Peyer's patch (tissue), 4 donors: ENCODE data around the gene DPYSL5. TPM values are rescaled to one million over a fixed set of nuclear protein-coding genes. Genes with fewer than 3 reads are reported as not detected.

ENCODE experiments used
- DNase-seq, 3 donors: peaks; one replicate each; pipeline ENCODE4 v3.0.0-alpha.2; 2017 to 2019
- H3K27ac ChIP-seq, 4 donors: fragments of 200-600 bp; sonication (generic); one replicate each; pipeline ENCODE4 v1.5.1; 2016 to 2019
- H3K27me3 ChIP-seq, 2 donors: fragments of 200-600 bp; sonication (generic); one replicate each; pipeline ENCODE4 v1.5.1; 2019
- H3K36me3 ChIP-seq, 3 donors: fragments of 200-600 bp; sonication (generic); one replicate each; pipeline ENCODE4 v1.5.1; 2016 to 2019
- H3K4me1 ChIP-seq, 4 donors: fragments of 200-600 bp; sonication (generic); one replicate each; pipeline ENCODE4 v1.5.1; 2016 to 2019
- H3K4me3 ChIP-seq, 4 donors: fragments of 200-600 bp; sonication (generic); 1 replicate in 3 of 4; 2 replicates in 1 of 4; pipeline ENCODE4 v1.5.1; 2016 to 2019; ENCODE audit warnings: mild to moderate bottlenecking in 1 of 4
- H3K9me3 ChIP-seq, 4 donors: fragments of 200-600 bp; sonication (generic); one replicate each; pipeline ENCODE4 v1.5.1; 2016 to 2019; ENCODE audit warnings: mild to moderate bottlenecking in 1 of 4
- POLR2A ChIP-seq, 2 donors: fragments of 450-650 bp; IDR thresholded peaks; one replicate each; pipeline ENCODE4 v1.5.1; 2017; ENCODE audit warnings: antibody characterized with exemption in 2 of 2, mild to moderate bottlenecking in 2 of 2, moderate library complexity in 2 of 2
- total RNA-seq, 4 donors: library from RNA; depleted of rRNA; stranded (reverse); fragments of >200 nt; gene quantifications; one replicate each; pipeline ENCODE4 v1.1.0, GENCODE V29; 2016
- TF ChIP-seq, protein P1 (sequence below), 6 experiments: fragments of 450-650 bp in 4 of 6; fragments of 200-600 bp in 2 of 6; sonication (generic) in 1 of 6; IDR thresholded peaks; one replicate each; pipeline ENCODE4 v1.5.1; 2017 to 2019; ENCODE audit warnings: antibody characterized with exemption in 6 of 6, mild to moderate bottlenecking in 3 of 6, moderate library complexity in 1 of 6

The DPYSL5 gene
- total RNA-seq, 4 donors from 2014 or later = 0.13 to 0.83 TPM; not detected in 2

DNA sequence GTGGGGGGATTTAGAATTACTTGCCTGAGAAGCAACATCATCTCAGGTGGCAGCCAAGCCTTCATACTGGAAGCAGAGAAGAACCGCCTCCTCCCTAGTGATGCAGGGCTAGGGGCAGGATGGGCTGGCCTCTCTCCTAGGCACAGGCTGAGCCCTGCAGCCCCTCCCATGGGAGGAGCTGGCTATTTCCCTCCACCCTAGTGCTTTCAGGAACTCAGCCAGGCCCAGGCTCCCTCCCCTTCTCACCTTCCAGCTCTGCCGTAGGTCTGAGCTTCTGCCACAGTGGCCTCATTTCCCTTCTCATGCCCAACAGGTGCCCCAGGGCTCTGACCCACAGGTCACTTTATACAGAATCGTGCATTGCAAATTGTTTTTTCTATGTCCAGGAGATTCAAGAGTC lies 31.0 kb upstream of the DPYSL5 start:
- no peak for TF ChIP-seq POLR2A (IDR thresholded peaks at IDR 0.05)
- TF ChIP-seq, protein P1, sequence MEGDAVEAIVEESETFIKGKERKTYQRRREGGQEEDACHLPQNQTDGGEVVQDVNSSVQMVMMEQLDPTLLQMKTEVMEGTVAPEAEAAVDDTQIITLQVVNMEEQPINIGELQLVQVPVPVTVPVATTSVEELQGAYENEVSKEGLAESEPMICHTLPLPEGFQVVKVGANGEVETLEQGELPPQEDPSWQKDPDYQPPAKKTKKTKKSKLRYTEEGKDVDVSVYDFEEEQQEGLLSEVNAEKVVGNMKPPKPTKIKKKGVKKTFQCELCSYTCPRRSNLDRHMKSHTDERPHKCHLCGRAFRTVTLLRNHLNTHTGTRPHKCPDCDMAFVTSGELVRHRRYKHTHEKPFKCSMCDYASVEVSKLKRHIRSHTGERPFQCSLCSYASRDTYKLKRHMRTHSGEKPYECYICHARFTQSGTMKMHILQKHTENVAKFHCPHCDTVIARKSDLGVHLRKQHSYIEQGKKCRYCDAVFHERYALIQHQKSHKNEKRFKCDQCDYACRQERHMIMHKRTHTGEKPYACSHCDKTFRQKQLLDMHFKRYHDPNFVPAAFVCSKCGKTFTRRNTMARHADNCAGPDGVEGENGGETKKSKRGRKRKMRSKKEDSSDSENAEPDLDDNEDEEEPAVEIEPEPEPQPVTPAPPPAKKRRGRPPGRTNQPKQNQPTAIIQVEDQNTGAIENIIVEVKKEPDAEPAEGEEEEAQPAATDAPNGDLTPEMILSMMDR (IDR thresholded peaks at IDR 0.05) = no peak
- no peak overlapping the region for H3K4me3 ChIP-seq
- no peaks in the 10 kb centered on the region for H3K4me1 ChIP-seq
- no peaks in the 10 kb centered on the region for H3K9me3 ChIP-seq
- H3K27me3 ChIP-seq = no peaks in the 10 kb centered on the region
- no peak for DNase-seq
- H3K27ac ChIP-seq = no peak overlapping the region
- H3K36me3 ChIP-seq = no peaks in the 10 kb centered on the region

DNA sequence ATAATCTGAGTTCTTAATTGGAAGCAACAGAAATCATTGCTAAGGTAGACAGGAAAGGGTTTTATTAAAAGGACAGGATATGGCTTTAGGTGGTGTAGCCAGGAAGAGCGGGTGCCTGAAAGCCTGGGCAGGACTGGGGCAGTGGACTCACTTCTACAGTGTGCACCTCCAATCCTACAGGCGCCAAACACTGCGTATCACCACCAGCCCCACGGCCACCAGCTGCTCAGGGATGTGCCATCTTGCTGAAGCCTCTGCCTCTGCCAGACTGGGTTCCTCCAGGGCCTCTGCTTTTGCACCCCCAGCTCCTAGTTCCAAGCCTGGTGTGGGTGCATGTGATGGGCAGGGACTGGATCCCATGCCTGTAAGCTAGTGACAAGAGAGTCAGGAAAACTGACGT lies 29.7 kb upstream of the DPYSL5 start:
- DNase-seq = no peak
- H3K27me3 ChIP-seq = no peaks in the 10 kb centered on the region
- no peaks in the 10 kb centered on the region for H3K4me1 ChIP-seq
- H3K36me3 ChIP-seq = no peaks in the 10 kb centered on the region
- H3K4me3 ChIP-seq = no peak overlapping the region
- H3K9me3 ChIP-seq = no peaks in the 10 kb centered on the region
- H3K27ac ChIP-seq = no peak overlapping the region
- TF ChIP-seq, protein P1 (IDR thresholded peaks at IDR 0.05) = no peak
- no peak for TF ChIP-seq POLR2A (IDR thresholded peaks at IDR 0.05)

DNA sequence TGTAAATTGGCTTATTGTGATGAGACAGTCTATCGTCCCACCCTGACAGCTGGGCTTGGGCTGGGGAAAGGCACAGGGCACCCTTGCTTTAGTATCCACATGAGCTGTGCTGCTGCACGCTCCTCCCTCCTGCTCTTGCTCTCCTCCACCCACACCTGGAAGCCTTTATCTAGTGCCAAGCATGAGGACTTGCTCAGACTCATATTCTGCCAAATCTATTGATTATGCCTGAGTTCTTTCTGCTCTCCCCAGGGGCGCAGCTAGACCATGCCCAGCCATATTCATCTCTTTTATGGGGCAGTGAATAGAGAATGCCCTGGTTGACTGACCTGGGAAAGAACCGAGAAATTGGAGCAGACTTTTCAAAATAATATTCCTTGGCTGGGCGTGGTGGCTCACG lies 29.0 kb upstream of the DPYSL5 start:
- no peak for DNase-seq
- Histone ChIP-seq H3K36me3 (no peaks in the 10 kb centered on the region), H3K27me3 (no peaks in the 10 kb centered on the region), H3K4me1 (no peaks in the 10 kb centered on the region), H3K27ac (no peak overlapping the region), H3K4me3 (no peak overlapping the region), H3K9me3 (no peaks in the 10 kb centered on the region)
- TF ChIP-seq POLR2A (IDR thresholded peaks at IDR 0.05) = no peak
- TF ChIP-seq, protein P1 (IDR thresholded peaks at IDR 0.05) = no peak

DNA sequence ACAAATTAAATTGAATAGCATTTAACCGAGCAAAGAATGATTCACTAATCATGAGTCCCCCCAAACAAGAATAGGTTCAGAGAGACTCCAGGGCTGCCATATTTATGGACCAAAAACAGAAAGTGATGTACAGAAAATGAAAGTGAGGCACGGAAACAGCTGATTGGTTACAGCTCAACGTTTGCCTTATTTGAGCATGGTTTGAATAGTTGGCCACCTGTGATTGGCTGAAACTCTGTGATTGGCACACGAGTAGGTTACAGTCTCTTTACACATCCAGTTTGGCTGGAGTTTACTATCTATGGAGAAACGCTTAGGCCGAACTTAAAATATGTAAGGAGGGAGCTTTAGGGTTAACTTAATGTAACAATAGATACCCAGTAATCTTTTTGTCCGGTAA lies 27.0 kb upstream of the DPYSL5 start:
- Histone ChIP-seq H3K4me1 (no peaks in the 10 kb centered on the region), H3K4me3 (no peak overlapping the region), H3K9me3 (no peaks in the 10 kb centered on the region), H3K27me3 (no peaks in the 10 kb centered on the region), H3K36me3 (no peaks in the 10 kb centered on the region), H3K27ac (no peak overlapping the region)
- no peak for DNase-seq
- TF ChIP-seq, protein P1 (IDR thresholded peaks at IDR 0.05) = no peak
- no peak for TF ChIP-seq POLR2A (IDR thresholded peaks at IDR 0.05)

DNA sequence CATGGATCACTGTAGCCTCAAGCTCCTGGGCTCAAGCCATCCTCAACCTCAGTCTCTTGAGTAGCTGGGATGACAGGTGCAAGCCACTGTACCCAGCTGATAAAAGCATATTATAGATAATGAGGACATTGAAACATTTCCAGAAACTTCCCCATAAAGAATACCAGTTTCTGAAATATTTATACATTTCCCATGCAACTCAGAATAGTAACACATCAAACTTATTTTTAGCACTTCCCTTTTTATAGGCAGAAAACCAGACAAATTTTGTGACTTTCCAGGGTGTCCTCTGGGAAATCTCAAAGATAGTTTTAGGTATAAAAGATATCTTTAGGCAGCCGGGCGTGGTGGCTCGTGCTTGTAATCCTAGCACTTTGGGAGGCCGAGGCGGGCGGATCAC lies 25.1 kb upstream of the DPYSL5 start:
- Histone ChIP-seq H3K36me3 (no peaks in the 10 kb centered on the region), H3K9me3 (no peaks in the 10 kb centered on the region)
- TF ChIP-seq, protein P1 (IDR thresholded peaks at IDR 0.05) = no peak
- no peak for TF ChIP-seq POLR2A (IDR thresholded peaks at IDR 0.05)

More for the DNA sequence above, 25.1 kb upstream of the DPYSL5 start:
- no peak for DNase-seq
- Histone ChIP-seq H3K27me3 (no peaks in the 10 kb centered on the region), H3K4me3 (no peak overlapping the region), H3K4me1 (no peaks in the 10 kb centered on the region), H3K27ac (no peak overlapping the region)
